Measurements from ENCODE around the gene TEDDM1. TPM values are rescaled to one million over a fixed set of nuclear protein-coding genes. Genes with fewer than 3 reads are reported as not detected.

The TEDDM1 gene
- total and polyA plus RNA-seq, 2 of the 13 experiments (the other 11 are each of a cell fraction or from before 2014, with no cell fraction given), result not detected

GRCh38 chr1:182383037-182383661 lies 17.3 kb downstream of the TEDDM1 start:
- intact Hi-C loops (cut with micrococcal nuclease; ENCODE audit: unreplicated experiment), result no loop called here
- Histone ChIP-seq H3K4me2 (ENCODE audit: low read depth, low read length) (no peak overlapping the region), H3K4me1 (ENCODE audit: insufficient read depth, low read length) (peaks cover 61% of the 10 kb centered on the region), H3K9me3 (ENCODE audit: low read length) (no peaks in the 10 kb centered on the region), H4K20me1 (ENCODE audit: insufficient read depth, low read length) (peaks cover 52% of the 10 kb centered on the region), H3K4me3 (replicated peaks in 1 of 3; ENCODE audit: insufficient read depth in 1 of 3, low read depth in 2 of 3, low read length in 3 of 3) (no peak overlapping the region), H3K79me2 (ENCODE audit: insufficient read depth, low read length) (peaks cover 15% of the 10 kb centered on the region), H3K36me3 (replicated peaks in 1 of 2; ENCODE audit: control insufficient read depth in 1 of 2, insufficient read depth in 2 of 2, low read length in 2 of 2) (peaks cover 27 to 56% of the 10 kb centered on the region in 2 experiments), H3K27ac (ENCODE audit: extremely low read length, insufficient read depth, low read length) (no peak overlapping the region), H3K27me3 (ENCODE audit: control insufficient read depth in 1 of 2, insufficient read depth in 2 of 2, low read length in 2 of 2) (no peaks in the 10 kb centered on the region), H2AFZ (ENCODE audit: low read length) (no peak overlapping the region), H3K9ac (ENCODE audit: insufficient read depth, low read depth, low read length) (no peak overlapping the region)
- FAIRE-seq, result no peak
- ATAC-seq, result no peak
- CTCF ChIA-PET (ENCODE audit: low intra/inter-chr PET ratio, low total read pairs), result no interaction called here
- POLR2A ChIA-PET, result interaction anchor here (1.1 to 5.2 kb wide), 6 partner anchors 7 to 239 kb away, joined by 4 to 45 read pairs (median 6); partner anchors contain the start of gene GLUL
- no peak for DNase-seq (ENCODE audit: low spot score)
- in situ Hi-C loops (cut with HindIII; ENCODE audit: extremely low pct_ligation_motif_present, low pct_unique_long_range_greater_than_20kb), result no loop called here
- TF ChIP-seq USF2 (IDR thresholded peaks at IDR 0.05; ENCODE audit: low read depth, low read length) (no peak), USF2 (CRISPR knock-in tag; IDR thresholded peaks at IDR 0.05; ENCODE audit: borderline replicate concordance) (no peak), NR0B2 (CRISPR knock-in tag; IDR thresholded peaks at IDR 0.05) (no peak), ZNF567 (CRISPR knock-in tag; IDR thresholded peaks at IDR 0.05; ENCODE audit: borderline replicate concordance) (no peak), SSRP1 (CRISPR knock-in tag; IDR thresholded peaks at IDR 0.05) (peak; percentile 24; the same call in 1 of the 2 replicates), ZNF572 (CRISPR knock-in tag; IDR thresholded peaks at IDR 0.05) (no peak), RBM22 (optimal IDR thresholded peaks at IDR 0.05; ENCODE audit: low read length) (peak; percentile 42), ETV5 (CRISPR knock-in tag; IDR thresholded peaks at IDR 0.05; ENCODE audit: borderline replicate concordance) (no peak), POLR2AphosphoS5 (IDR thresholded peaks at IDR 0.05; ENCODE audit: low read depth, low read length) (peak; percentile 63), PCBP2 (optimal IDR thresholded peaks at IDR 0.05; ENCODE audit: low read depth, low read length, poor library complexity, severe bottlenecking) (no peak), ZC3H13 (CRISPR knock-in tag; IDR thresholded peaks at IDR 0.05) (peak; percentile 66; the same call in 1 of the 2 replicates), AGO2 (optimal IDR thresholded peaks at IDR 0.05; ENCODE audit: low read depth, low read length) (peak; percentile 67), ZNF839 (CRISPR knock-in tag; IDR thresholded peaks at IDR 0.05; ENCODE audit: borderline replicate concordance) (no peak), RBFOX2 (IDR thresholded peaks at IDR 0.05; ENCODE audit: low read depth, low read length) (peak; percentile 82), POLR2G (IDR thresholded peaks at IDR 0.05; ENCODE audit: low read depth, low read length) (peak; percentile 57; the same call in 1 of the 2 replicates), POLR2A (IDR thresholded peaks at IDR 0.05; ENCODE audit: insufficient read depth in 1 of 2, low read depth in 2 of 2, low read length in 2 of 2) (peak in 1 of 2 experiments; percentile 38; a peak in 3 of 4 replicates)
- TF ChIP-seq, protein P1, sequence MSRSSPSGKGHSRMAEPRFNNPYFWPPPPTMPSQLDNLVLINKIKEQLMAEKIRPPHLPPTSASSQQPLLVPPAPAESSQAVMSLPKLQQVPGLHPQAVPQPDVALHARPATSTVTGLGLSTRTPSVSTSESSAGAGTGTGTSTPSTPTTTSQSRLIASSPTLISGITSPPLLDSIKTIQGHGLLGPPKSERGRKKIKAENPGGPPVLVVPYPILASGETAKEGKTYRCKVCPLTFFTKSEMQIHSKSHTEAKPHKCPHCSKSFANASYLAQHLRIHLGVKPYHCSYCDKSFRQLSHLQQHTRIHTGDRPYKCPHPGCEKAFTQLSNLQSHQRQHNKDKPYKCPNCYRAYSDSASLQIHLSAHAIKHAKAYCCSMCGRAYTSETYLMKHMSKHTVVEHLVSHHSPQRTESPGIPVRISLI (CRISPR knock-in tag; IDR thresholded peaks at IDR 0.05; ENCODE audit: borderline replicate concordance), result no peak
- no TSS peak for BruUV-seq (replicated peaks)
- WGBS (ENCODE audit: low lambda C conversion rate), result 94% methylated on average over 4 of the region's 4 CpGs
